ENCODE data around the gene STOM. TPM values are rescaled to one million over a fixed set of nuclear protein-coding genes. Genes with fewer than 3 reads are reported as not detected.

STOM gene
- total and polyA plus RNA-seq, 2 of the 8 experiments (the other 6 are each of a cell fraction or from before 2014, with no cell fraction given), result 25.2 to 60.4 TPM

GRCh38 chr9:121395558-121395957, 25.5 kb upstream of the STOM start:
- Histone ChIP-seq H2BK20ac (ENCODE audit: low read length) (no peak overlapping the region), H4K20me1 (replicated peaks in 1 of 2; ENCODE audit: control insufficient read depth in 1 of 2, insufficient read depth in 2 of 2, low read length in 2 of 2) (no peaks in the 10 kb centered on the region), H3K4me2 (ENCODE audit: insufficient read depth in 1 of 2, low read depth in 2 of 2, low read length in 2 of 2) (no peak overlapping the region), H3K79me1 (ENCODE audit: low read depth, low read length) (no peaks in the 10 kb centered on the region), H3K27me3 (replicated peaks in 1 of 4; ENCODE audit: control insufficient read depth in 3 of 4, extremely low read depth in 1 of 4, insufficient read depth in 3 of 4, low read length in 3 of 4) (no peaks in the 10 kb centered on the region), H2BK15ac (ENCODE audit: low read length) (no peak overlapping the region), H3K4me1 (replicated peaks in 1 of 4; ENCODE audit: control insufficient read depth in 3 of 4, insufficient read depth in 4 of 4, low read length in 3 of 4) (peaks cover 0 to 10% (median 0%) of the 10 kb centered on the region in 4 experiments; a peak in 2 of 7 replicates), H3K9me3 (ENCODE audit: insufficient read depth in 2 of 2, low read depth in 1 of 2, low read length in 1 of 2) (no peaks in the 10 kb centered on the region), H3K14ac (ENCODE audit: insufficient read length) (no peak overlapping the region), H3K36me3 (ENCODE audit: control insufficient read depth in 2 of 4, insufficient read depth in 4 of 4, low read length in 3 of 4) (no peaks in the 10 kb centered on the region), H4K91ac (replicated peaks; ENCODE audit: insufficient read length, low read length) (no peak overlapping the region), H2BK5ac (ENCODE audit: low read depth, low read length) (no peak overlapping the region), H3K23me2 (ENCODE audit: low read depth, low read length) (no peaks in the 10 kb centered on the region), H3K27ac (ENCODE audit: low read depth, low read length) (no peak overlapping the region), H3K4ac (replicated peaks; ENCODE audit: insufficient read length, low read depth, low read length) (no peak overlapping the region), H4K5ac (ENCODE audit: insufficient read length, low read depth, low read length) (no peak overlapping the region), H2AFZ (ENCODE audit: low read length) (no peak overlapping the region), H2AK5ac (ENCODE audit: low read depth, low read length) (no peak overlapping the region), H3K56ac (replicated peaks; ENCODE audit: insufficient read length, low read depth, low read length) (no peak overlapping the region), H4K8ac (ENCODE audit: extremely low read depth, insufficient read depth, low read length) (no peak overlapping the region), H3K4me3 (ENCODE audit: extremely low read depth in 1 of 4, insufficient read depth in 2 of 4, low read depth in 3 of 4, low read length in 4 of 4) (no peak overlapping the region), H3K9ac (replicated peaks in 1 of 4; ENCODE audit: extremely low read depth in 1 of 4, low read depth in 3 of 4, low read length in 3 of 4) (no peak overlapping the region), H2BK12ac (ENCODE audit: low read depth, low read length) (no peak overlapping the region), H2BK120ac (replicated peaks; ENCODE audit: low read depth, low read length) (no peak overlapping the region), H3K23ac (ENCODE audit: insufficient read length) (no peak overlapping the region), H3K79me2 (ENCODE audit: control insufficient read depth in 1 of 2, insufficient read depth in 2 of 2, low read length in 2 of 2) (no peaks in the 10 kb centered on the region), H3K18ac (ENCODE audit: extremely low read depth, low read length) (no peak overlapping the region)
- CTCF ChIA-PET (ENCODE audit: partially characterized antibody), result interaction anchor here (0.8 to 1.2 kb wide), 3 partner anchors 66 to 76 kb away, joined by 3 to 5 read pairs (median 3); no protein-coding TSS in a partner anchor
- no peak for DNase-seq (ENCODE audit: low read depth in 1 of 2, low spot score in 2 of 2)
- POLR2A ChIA-PET (ENCODE audit: partially characterized antibody), result no interaction called here
- no peak for FAIRE-seq
- TF ChIP-seq CEBPB (IDR thresholded peaks at IDR 0.05; ENCODE audit: low read depth, low read length) (no peak), RFX5 (IDR thresholded peaks at IDR 0.05; ENCODE audit: borderline replicate concordance, low read depth, low read length) (no peak), SIRT6 (IDR thresholded peaks at IDR 0.05; ENCODE audit: low read length) (no peak), BACH1 (IDR thresholded peaks at IDR 0.05; ENCODE audit: low read length) (no peak), ATF2 (IDR thresholded peaks at IDR 0.05; ENCODE audit: low read length) (no peak), TAF1 (IDR thresholded peaks at IDR 0.05; ENCODE audit: low read depth, low read length) (no peak)
- TF ChIP-seq, protein P1, sequence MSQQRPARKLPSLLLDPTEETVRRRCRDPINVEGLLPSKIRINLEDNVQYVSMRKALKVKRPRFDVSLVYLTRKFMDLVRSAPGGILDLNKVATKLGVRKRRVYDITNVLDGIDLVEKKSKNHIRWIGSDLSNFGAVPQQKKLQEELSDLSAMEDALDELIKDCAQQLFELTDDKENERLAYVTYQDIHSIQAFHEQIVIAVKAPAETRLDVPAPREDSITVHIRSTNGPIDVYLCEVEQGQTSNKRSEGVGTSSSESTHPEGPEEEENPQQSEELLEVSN (IDR thresholded peaks at IDR 0.05), result no peak
- TF ChIP-seq, protein P2, sequence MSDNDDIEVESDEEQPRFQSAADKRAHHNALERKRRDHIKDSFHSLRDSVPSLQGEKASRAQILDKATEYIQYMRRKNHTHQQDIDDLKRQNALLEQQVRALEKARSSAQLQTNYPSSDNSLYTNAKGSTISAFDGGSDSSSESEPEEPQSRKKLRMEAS (IDR thresholded peaks at IDR 0.05), result no peak
